Mammary epithelial cell (primary cell): ENCODE data around the gene RBM20.

ENCODE experiments used
- EZH2 ChIP-seq: IDR thresholded peaks from 2 replicates; pipeline ENCODE4 v1.6.1; 2012; ENCODE audit warnings: low read length, inconsistent platforms, borderline replicate concordance
- TF ChIP-seq, protein P1 (sequence below), 2 donors: IDR thresholded peaks in 1 of 2; conservative IDR thresholded peaks in 1 of 2; 2 replicates each; pipeline ENCODE4 v1.5.1; 2011 to 2012; ENCODE audit warnings: inconsistent platforms in 2 of 2, low read length in 2 of 2, mild to moderate bottlenecking in 2 of 2, control low read depth in 1 of 2, low read depth in 1 of 2; ENCODE audit not compliant: insufficient read depth in 1 of 2; ENCODE audit errors: extremely low read depth in 1 of 2

DNA sequence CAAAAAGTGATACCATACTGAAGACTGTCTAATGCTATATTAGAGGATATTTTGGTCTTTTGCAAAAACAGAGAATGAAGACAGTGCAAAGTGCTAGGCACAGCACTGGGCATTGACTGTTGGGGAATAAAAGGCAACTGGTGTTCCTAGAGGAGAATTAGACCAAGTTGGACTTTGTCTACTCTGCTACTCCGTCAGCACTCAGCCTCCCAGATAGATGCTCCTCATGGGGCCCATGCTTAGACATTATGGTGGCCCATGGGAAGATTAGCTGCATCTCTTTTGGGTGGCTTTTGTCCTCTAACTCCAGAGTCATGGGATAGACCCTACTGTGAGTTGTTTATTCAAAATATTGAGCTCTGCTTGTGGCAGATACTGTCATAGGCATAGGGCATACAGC is 113.5 kb downstream of the RBM20 start:
- TF ChIP-seq, protein P1, sequence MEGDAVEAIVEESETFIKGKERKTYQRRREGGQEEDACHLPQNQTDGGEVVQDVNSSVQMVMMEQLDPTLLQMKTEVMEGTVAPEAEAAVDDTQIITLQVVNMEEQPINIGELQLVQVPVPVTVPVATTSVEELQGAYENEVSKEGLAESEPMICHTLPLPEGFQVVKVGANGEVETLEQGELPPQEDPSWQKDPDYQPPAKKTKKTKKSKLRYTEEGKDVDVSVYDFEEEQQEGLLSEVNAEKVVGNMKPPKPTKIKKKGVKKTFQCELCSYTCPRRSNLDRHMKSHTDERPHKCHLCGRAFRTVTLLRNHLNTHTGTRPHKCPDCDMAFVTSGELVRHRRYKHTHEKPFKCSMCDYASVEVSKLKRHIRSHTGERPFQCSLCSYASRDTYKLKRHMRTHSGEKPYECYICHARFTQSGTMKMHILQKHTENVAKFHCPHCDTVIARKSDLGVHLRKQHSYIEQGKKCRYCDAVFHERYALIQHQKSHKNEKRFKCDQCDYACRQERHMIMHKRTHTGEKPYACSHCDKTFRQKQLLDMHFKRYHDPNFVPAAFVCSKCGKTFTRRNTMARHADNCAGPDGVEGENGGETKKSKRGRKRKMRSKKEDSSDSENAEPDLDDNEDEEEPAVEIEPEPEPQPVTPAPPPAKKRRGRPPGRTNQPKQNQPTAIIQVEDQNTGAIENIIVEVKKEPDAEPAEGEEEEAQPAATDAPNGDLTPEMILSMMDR (conservative IDR thresholded peaks at IDR 0.05 in 1 of 2, IDR thresholded peaks at IDR 0.05 in 1 of 2; ENCODE audit: extremely low read depth in 1 of 2, insufficient read depth in 1 of 2, low read depth in 1 of 2, low read length in 2 of 2), result no peak
- no peak for TF ChIP-seq EZH2
